Activated CD4-positive, alpha-beta T cell treated with anti-CD3 and anti-CD28 coated beads, Interleukin-2, amount 50 U/mL, for 48 hours (primary cell): ENCODE results near the gene FYN.

ENCODE experiments used
- DNase-seq, 2 experiments: peaks; one replicate each; pipeline ENCODE4 v3.0.0-alpha.2; 2020

Gene FYN

DNA sequence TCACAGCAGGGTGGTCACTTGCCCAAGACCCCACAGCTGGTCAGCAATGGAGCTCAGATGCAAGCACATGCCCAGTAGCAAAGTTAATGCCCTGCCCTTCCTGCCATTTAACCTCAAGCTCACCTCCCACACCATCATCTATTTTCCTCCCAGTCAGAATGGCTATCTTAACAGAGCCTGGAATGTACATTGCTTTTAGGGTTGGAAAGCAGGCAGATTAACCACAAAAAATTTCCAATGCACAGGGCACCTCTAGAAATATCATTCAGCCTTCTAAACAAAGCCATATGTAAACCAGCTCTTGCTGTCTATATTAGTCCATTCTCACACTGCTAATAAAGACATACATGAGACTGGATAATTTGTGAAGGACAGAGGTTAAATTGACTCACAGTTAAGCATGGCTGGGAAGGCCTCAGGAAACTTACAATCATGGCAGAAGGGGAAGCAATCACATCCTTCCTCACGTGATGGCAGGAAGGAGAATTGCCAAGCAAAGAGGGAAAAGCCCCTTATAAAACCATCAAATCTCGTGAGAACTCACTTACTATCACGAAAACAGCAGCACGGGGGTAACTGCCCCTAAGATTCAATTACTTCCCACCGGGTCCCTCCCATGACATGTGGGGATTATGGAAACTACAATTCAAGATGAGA lies 106.9 kb downstream of the FYN start:
- DNase-seq: peak in 1 of 2 experiments; percentile 32

DNA sequence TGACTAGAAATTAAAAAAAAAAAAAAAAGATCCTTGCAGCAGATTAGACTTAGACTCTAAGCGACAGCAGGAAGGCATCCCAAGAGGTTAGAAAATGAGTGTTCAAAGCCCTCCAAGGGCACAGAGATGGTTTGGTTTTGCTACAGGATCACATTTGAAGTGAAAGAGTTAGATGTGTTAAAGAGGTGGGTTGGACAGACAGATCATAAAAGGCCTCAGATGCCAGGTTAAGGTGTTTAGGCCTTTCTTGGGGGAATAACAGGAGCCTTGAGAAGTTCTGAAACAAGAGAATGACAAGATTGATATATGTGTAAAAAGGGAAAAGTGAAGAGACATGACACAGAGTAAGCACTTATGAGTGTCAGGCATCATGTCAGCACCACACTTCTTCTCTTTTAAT lies 107.5 kb downstream of the FYN start:
- DNase-seq: peak in 1 of 2 experiments; percentile 24

DNA sequence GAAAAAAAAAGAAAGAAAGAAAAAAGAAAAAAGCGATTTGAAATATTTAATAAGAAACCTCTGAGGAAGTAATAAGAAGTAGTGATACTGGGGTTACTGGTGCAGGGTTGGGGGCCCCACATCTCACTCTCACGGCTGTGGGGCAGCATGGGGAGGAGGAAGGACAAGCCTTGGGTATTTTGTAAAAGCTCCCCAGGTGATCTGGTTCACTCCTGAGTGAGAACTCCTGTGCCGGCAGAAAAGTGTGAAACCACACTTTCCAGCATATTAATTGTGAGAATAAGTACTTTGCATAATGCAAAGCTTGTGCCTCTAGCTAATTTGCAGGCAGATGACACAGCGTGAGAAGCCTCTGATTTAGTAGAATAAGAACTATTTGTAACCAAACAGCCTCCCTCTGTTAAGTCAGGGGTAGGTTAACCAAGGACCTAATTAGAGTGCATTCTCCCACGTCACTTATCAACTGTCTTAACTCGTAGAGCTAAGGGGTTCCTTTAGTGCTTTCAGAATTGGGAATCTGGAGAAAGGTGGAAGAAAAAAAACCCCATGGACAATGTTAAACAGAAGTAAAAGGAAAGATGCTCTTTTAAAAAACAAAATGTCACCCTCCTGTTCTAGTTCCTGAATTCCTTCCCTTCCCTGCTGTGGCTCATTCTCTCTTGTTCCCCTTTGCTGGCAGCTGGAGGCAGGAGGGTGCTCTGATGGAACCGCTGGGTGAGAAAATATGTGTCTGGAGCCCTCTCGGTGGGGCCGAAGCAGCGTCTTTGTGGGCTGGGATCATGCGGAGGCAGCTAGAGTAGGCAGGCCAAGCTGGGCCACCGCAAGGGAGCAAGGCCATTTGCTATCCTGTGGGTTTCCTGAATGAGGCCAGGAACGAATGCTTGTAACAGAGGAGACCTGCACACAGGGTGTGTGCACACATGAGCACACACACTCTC lies 108.7 kb downstream of the FYN start:
- DNase-seq: peak; percentile 58 to 71

DNA sequence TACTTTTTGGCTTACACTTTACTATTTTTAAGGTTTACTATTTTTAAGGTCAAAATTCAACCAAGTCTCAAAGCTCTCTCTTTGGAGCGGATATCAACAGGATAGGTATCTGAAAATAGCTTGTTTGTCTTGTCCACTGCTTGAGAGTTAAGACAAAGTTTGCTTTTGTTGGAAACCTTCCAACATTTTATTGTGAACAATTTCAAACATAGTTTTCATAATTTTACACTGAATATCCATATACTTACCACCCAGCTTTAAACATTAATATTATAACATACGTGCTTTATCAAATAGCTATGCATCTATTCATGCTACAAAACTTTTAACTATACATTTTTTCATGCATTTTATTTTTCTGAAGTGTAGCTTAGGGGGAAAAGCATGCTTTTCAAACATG lies 109.9 kb downstream of the FYN start:
- DNase-seq: no peak

DNA sequence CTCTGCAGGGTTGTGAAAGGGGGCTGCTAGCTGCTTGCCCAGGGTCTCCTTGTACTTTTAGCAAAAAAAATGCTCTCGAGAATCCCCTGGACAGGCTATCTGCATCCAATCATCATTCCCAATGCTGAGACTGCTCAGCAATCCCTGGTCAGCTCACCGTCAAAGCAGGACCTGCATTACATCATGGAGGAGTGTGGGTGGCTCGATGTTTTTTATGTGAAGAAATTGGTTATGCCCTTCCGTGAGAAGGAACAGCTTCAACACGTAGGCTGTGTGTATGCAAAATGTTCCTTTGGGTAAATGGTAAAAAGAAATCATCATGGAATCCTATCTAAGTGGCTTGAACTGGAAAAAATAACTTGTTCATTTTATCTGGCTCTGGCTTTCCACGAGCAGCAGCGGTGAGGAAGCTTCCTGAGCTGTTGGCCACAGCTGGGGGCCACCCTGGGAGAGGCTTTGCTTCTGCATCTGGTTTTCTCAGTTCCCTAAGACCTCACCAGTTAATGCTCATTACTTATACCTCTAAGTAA lies 111.4 kb downstream of the FYN start:
- peak; percentile 55 to 68 for DNase-seq

DNA sequence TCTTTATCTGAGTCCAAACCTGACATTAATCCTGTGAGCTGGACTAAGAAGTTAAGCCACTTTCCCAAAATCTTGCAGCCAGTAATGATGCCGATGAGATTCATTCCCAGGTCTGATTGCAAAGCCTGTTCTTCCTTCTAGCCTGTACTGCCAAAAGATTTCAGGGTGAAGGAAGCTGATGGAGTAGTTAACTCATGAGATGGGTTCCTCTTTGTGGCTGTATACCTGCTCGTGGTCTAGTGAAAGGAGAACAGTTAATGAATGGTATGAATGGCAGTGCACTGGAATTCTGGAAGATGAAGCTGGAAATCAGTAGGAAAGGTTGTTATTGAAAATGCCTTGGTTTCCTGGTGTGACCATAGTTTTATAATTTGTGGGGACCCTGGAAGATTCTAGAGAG lies 112.0 kb downstream of the FYN start:
- no peak for DNase-seq

DNA sequence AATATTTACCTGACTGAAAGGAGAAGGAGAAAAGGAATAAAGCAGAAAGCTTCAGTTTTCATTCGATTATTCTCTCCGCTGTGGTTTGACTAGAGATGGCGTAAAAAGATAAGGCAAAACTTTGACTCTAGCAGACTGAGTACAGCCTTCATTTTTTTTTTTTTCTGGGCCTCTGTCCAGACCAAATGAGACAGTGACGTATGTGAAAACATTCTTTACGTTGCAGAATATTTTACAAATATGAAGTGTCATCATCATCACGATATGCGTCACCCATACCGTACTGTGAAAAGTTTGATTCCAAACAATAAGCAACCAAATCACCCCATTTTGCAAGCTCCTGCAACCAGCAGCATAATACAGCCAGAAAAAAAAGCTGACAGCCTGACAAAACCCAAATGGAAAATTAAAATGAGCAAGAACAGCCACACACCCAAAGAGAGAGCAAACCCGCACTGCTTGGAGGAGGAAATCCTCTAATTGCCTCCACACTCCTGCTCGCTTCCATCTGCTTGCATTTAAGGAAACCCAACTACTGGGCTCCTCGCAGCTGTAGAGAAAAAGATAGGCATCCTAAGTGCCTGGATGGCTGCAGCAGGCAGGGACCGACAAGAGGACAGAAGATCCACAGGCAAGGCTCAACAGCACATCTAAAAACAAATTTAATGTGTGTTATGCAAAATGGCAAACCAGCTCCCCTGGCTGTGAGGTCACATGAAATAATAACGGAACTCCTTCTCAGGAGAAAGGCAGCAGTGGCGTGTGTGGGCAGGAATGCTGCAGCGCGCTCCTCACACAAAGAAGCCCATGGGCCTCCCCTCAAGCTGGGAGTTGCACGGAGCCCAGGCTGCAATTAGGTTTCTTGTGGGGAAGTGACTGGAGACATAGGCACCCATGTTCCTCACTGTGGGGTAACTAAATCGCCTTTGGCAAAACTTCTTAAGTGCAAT lies 113.1 kb downstream of the FYN start:
- no peak for DNase-seq

DNA sequence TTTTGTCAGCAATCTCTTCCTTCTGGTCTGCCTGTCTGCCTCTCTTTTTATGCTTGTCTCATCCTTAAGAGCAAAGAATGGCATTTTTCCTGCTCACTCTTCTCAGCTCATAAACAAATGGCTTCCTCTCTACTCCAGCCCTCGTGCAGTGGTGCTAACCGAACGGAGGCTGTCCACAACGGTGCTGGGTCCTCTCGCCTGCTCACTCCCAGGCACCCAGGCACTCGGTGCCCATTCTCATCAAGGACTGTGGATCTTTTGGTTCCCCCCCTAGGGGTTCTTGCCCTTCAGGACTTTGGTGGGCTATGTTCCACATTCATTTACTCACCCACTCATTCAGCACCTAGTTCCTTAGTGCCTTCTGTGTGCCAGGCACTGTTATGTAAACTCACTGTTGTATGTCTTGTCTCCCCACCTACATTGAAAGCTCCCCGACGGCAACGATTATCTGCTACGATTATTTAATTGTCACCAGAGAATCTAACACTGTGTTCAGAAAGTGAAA lies 113.9 kb downstream of the FYN start:
- DNase-seq: no peak

DNA sequence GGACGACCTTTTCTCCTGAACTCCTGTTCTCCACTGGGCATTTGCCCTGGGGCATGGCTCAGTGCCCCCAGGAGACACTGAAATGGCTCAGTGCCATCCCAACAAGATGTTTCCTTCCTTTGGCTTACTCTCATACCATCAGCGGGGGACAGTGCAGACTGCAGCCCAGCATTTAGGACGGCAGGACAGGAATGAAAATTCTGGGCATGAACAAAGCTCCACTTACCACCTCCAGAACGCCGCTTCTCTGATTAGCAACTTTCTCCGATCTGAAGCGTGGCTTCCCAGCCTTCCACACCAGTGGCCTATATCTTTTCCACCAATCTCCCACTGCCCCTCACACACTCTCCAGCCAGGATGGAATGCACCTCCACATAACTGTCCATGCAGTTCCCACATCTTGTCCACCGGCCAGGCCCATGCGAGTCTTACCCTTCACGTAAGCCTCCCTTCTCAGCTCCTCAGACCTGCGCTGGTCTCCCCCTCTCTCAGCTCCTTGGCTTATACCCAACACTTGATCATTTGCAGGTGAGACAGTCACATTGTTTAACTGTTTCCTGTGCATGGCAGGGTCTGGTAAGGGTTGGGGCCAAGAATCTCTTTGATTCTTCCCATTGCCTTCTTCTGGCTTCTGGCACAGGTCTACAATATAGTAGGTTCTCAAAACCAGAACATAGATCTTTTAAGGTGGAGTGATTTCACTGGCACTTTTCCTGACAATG lies 114.5 kb downstream of the FYN start:
- no peak for DNase-seq

DNA sequence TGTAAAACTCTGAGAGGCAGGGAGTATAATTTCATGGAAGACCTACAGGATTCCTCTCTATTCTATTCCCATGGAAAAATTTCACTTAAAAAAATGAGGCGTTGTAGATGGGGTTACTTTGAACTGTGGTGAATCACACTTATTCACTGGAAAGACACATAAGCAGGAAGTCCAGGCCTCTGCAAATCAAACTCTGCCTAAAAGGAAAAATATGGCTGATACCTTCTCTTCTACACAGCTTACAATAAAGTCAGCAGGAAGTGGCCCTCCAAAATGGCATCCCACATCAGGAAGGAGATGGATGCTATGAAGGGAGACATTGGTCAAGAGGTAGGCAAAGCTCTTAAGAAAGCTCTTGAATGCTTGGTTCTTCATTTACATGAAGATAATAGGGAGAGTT lies 115.9 kb downstream of the FYN start:
- no peak for DNase-seq

DNA sequence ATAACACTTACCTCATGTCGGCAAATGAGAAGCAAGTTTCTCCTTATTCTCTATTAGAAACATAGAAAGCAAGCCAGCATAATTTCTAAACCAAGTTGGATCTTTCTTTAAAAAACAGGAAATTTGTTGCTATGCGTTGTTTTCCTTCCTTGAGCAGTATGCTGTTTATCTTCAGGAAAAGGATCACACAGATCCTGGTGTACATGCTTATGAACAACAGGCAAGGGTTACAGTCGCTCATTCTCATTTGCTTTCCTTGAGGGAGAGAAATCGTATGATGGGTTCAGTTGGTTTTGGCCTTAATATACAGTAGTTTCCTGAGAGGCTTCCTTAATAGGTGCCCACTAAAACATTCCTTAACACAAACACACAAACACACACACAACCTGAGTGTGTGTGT lies 118.8 kb downstream of the FYN start:
- DNase-seq: no peak

DNA sequence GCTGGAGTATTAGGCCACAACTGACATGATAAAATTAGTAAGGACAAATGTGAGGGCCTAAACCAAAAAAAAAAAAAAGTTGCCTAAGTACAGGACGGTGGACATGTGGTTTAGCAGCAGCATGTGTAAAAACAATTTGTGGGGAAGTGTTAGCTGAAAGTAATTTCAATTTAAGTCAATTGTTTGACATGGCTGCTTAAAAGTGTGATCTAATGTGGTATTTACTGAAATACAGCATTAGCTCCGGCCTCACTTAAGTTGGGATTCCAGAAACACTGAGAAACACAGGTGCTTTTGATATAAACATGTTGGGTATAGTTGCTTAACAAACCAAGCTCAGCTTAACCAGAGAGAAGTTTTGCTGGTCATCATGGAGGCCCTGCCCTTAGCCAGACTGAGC lies 119.7 kb downstream of the FYN start:
- no peak for DNase-seq

DNA sequence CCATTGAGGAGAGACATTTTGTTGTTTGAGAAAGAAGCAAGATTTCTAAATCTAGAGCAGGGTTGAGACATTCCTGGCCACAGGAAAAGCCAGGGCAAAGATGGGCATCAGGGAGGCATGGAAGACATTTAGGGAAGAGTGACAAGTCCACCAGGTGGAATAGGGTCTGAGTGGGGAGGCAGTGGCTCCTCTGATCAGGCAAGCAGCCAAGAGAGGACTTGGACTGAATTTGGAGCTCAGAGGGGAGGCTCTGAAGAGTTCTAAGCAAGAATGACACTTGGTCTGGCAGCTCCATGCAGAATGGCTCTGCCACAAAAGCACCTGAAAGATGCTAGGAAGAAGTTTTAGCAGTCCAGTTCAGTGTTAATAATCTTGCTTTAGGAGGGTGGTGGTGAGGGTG lies 120.8 kb downstream of the FYN start:
- no peak for DNase-seq

DNA sequence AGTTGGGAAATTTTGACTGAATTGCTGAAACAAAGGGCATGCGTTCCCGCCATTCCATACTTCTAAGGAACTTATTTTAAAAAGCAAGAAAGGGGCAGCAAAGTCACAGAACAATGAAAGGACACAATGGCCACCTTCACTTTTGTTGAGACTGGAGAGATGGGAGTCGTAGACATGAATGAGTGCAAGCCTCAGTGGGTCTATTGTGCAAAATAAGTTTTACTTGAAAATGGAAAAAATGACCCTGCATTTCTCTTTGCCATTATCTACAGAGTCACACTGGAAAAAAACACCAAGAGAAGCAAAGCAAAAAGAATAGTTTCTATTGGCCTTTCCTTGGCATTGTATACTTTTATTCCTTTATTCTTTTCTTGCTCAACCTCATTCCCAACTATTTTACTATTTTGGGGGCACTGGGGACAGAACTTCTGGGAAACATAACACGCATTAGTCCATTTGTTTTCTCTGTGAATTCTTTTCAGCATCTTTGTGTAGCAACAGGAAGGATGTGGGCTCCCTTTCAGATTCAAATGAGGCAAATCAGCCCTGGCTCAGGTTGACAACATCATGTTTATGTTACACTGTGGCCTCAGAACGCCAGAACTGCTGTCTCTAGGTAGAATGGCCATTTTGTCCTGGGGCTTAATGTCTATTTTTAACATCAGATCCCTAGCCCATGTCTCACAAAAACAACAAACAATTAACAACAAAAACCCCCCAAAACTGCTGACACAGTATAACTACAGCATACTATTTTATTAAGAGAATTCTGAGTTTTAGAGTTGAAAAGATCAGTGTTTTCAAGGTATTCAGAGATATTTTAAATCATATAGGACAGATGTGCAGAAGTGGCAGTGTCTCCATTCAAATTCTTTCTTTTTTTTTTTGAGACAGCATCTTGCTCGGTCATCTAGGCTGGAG lies 122.2 kb downstream of the FYN start:
- peak in 1 of 2 experiments; percentile 55 for DNase-seq

DNA sequence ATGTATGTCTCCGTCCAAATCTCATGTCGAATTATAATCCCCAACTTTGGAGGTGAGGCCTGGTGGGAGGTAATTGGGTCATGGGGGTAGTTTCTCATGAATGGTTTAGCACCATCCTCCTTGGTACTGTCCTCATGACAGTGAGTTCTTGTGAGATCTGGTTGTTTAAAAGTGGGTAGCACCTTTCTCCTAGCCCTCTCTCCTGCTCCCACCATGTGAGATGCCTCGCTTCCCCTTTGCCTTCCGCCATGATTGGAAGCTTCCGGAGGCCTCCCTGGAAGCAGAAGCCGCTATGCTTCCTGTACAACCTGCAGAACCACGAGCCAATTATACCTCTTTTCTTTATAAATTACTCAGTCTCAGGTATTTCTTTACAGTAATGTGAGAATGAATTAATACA lies 123.1 kb downstream of the FYN start:
- DNase-seq: no peak

DNA sequence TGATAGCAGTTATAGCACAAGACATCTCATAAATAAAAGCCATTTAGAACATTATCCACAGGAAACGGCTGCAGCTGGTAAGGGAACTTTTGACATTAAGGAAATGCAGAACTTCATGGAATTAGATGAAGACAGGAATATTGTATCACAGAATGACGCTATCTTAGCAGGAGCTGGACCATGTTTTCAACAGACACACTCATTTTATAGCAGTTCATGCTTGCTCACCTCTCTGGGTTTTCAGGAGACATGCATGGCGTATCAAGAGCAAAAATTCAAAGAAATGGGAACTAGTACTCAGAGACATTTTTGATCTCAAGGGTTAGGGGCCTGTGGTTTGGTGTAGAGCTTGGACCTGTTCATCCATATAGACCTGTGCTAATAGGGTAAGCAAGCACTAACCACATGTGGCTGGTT lies 125.0 kb downstream of the FYN start:
- DNase-seq: no peak

DNA sequence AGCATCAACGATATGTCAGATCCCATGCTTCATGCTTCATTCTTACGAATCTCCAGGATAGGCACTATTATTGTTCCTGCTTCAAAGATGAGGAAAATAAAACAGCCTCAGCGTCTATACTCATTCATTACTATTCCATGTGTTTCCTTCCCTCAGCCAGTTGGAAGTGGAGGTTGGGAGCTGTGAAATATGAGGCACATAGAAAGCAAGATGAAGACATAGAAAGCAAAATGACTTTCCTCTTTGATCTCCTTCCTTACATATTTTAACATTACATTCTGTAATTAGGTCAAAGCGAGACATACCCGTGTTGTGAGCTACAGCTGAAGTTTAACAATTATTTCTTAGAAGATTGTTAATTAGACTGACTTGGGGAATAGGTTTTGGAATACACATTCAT lies 125.4 kb downstream of the FYN start:
- no peak for DNase-seq

DNA sequence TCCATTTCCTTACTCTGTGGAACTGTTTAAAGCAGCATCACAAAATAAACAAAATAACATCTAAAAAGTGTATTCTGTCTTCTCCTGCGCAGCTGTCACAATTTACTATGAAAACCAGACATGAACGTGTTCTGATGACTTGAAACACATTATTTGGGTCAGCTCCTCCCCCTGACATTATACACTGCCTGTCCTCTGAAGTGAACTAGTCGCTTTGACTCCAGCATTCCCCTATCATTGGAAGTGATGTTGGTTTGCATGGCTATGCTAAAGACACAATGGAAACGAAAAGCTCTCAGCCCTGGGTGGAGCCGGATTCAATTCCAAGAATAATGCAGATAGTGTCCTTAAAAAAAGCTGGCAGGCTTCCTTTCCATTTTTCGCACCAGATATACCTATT lies 125.9 kb downstream of the FYN start:
- DNase-seq: no peak

DNA sequence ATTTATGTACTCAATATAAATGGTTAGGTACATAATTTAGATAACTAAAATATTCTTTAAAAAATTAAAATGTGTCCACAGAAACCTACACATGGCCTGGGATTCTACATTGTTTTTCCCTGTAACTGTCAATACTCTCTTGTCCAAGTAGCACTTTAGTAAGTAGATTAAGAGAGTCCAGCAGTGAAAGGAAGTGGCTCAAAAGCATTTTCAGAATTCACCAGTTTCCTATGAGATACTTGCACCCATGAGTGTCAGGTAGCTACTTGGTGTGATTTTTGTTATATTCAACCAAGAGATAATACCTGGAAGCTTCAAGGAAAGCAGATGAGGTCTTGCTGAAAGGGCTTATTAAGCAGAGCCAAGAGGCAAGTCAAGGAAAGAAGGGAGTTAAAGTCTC lies 126.3 kb downstream of the FYN start:
- DNase-seq: no peak

DNA sequence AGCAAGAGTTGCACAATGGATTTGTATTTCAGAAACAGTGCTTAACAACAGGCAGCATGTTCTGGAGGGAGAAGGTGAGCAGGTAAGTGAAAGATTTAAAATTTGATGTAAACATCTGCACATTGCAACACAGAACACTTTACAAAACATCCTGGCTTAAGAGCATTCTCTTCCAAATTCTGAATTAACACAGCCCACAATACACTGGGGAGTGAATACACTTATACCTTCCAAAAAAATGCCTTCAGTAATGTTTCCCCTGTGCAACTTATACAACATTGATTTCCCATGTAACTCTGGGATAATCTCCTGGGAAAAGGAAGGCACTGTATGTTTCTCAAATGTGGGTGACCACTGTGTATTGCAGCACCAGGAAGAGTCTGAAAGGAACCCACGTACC lies 127.6 kb downstream of the FYN start:
- no peak for DNase-seq

DNA sequence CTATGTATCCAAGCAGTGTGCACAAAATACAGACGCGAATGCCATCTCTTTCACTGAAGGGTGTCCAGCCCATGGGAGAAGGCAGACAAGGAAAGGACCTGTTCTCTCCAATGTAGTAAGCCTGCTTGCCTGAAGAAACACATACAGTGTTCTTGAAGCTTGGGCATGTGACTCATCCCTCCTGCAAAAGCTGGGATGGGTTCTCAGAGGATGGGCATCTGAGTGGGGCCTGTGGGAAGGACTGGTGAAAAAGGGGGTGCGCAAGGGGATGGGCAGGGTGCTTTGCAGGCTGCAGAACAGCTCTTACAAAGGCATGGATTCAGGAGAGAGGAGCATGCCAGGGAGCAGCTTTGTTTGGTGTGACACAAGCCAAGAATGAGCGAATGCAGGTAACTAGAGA lies 128.1 kb downstream of the FYN start:
- no peak for DNase-seq
